AG09309 (cell line): ENCODE data around the gene TEX54.
A peak's percentile ranks its signal among the peaks of the same experiment; 100 is the strongest.

ENCODE experiments used
- DNase-seq: peaks from one replicate; pipeline ENCODE4 v3.0.0-alpha.2; 2010; ENCODE audit warnings: low read depth
- H3K4me3 ChIP-seq: 2 replicates; pipeline ENCODE4 v1.5.1; 2011; ENCODE audit warnings: mild to moderate bottlenecking, low read depth, low read length, moderate library complexity; ENCODE audit not compliant: control insufficient read depth
- CTCF ChIP-seq: IDR thresholded peaks from 2 replicates; pipeline ENCODE4 v1.5.1; 2011; ENCODE audit warnings: mild to moderate bottlenecking, low read depth, low read length, inconsistent platforms; ENCODE audit not compliant: insufficient read depth, control insufficient read depth; ENCODE audit errors: missing control alignments

TEX54 gene

GRCh38 chr11:62854825-62855570 is 22.4 kb upstream of the TEX54 start:
- TF ChIP-seq CTCF: no peak
- peak overlapping the region; percentile 98 for H3K4me3 ChIP-seq
- no peak for DNase-seq

- TF ChIP-seq CTCF: no peak
- peak overlapping the region; percentile 98 for H3K4me3 ChIP-seq
- no peak for DNase-seq
These were observed 21.6 kb upstream of the TEX54 start for GRCh38 chr11:62854013-62854824.

GRCh38 chr11:62853279-62853965 is 20.8 kb upstream of the TEX54 start:
- TF ChIP-seq CTCF: no peak
- DNase-seq: no peak
- H3K4me3 ChIP-seq: peak overlapping the region; percentile 98

GRCh38 chr11:62852523-62853188 is 20.0 kb upstream of the TEX54 start:
- no peak for DNase-seq
- no peak for TF ChIP-seq CTCF
- H3K4me3 ChIP-seq: no peak overlapping the region

GRCh38 chr11:62851807-62852522 is 19.3 kb upstream of the TEX54 start:
- no peak for DNase-seq
- H3K4me3 ChIP-seq: no peak overlapping the region
- no peak for TF ChIP-seq CTCF
